ENCODE data around the gene DGKI. TPM values are rescaled to one million over a fixed set of nuclear protein-coding genes. Genes with fewer than 3 reads are reported as not detected.

DGKI gene
- total RNA-seq, 1 donor from 2014 or later, result 3.1 TPM

DNA sequence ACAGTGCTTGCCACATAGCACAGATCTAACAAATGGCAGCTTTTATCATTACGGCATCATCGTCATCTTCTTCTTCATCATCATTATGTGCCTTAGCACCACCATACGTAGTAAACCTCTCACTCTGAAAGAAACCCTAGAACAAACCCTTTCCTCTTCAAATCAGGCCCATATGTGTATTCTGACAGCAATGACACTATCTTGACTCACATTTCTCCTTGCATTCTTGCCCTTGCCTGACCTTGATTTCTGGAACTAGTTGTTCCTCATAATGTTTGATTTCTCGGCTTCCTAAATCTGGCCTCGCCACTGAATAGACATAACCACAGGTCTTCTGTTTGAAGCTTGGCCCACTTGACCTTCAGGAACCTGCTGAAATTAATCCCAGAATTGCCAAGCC, 115.3 kb downstream of the DGKI start:
- Mint-ChIP-seq H3K4me1 (ENCODE audit: unreplicated experiment) (no peaks in the 10 kb centered on the region), H3K4me3 (ENCODE audit: unreplicated experiment) (no peak overlapping the region), H3K36me3 (ENCODE audit: unreplicated experiment) (peaks cover 4% of the 10 kb centered on the region), H3K9me3 (ENCODE audit: unreplicated experiment) (peaks cover 5% of the 10 kb centered on the region), H3K27ac (ENCODE audit: unreplicated experiment) (no peak overlapping the region), H3K27me3 (ENCODE audit: unreplicated experiment) (no peaks in the 10 kb centered on the region)
- TF ChIP-seq, protein P1, sequence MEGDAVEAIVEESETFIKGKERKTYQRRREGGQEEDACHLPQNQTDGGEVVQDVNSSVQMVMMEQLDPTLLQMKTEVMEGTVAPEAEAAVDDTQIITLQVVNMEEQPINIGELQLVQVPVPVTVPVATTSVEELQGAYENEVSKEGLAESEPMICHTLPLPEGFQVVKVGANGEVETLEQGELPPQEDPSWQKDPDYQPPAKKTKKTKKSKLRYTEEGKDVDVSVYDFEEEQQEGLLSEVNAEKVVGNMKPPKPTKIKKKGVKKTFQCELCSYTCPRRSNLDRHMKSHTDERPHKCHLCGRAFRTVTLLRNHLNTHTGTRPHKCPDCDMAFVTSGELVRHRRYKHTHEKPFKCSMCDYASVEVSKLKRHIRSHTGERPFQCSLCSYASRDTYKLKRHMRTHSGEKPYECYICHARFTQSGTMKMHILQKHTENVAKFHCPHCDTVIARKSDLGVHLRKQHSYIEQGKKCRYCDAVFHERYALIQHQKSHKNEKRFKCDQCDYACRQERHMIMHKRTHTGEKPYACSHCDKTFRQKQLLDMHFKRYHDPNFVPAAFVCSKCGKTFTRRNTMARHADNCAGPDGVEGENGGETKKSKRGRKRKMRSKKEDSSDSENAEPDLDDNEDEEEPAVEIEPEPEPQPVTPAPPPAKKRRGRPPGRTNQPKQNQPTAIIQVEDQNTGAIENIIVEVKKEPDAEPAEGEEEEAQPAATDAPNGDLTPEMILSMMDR (IDR thresholded peaks at IDR 0.05), result no peak
- no peak for DNase-seq (ENCODE audit: extremely low spot score, unreplicated experiment)

DNA sequence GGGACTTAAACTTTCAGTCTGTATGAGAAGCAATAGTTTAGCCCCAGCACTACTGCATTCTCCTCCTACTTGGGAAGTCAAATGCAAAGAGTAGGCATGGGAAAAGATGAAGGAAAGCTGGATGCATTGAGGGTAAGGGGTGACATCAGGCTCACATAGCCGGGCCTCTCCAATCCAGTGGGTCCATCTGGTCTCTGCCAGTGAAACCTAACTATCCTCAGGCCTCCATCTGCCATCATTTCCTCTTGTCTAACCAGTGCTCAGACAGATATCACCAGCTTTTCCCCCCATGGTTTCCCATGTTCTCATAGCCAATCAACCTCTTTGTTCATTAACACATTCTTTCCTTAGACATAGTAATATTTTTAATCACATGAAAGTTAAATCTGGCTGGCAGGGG, 118.3 kb downstream of the DGKI start:
- H3K9me3 Mint-ChIP-seq (ENCODE audit: unreplicated experiment), result peaks cover 5% of the 10 kb centered on the region
- TF ChIP-seq, protein P1 (IDR thresholded peaks at IDR 0.05), result no peak
- no peak overlapping the region for H3K27ac Mint-ChIP-seq (ENCODE audit: unreplicated experiment)
- DNase-seq (ENCODE audit: extremely low spot score, unreplicated experiment), result no peak
- H3K4me1 Mint-ChIP-seq (ENCODE audit: unreplicated experiment), result peaks cover 4% of the 10 kb centered on the region
- H3K36me3 Mint-ChIP-seq (ENCODE audit: unreplicated experiment), result peaks cover 4% of the 10 kb centered on the region
- no peak overlapping the region for H3K4me3 Mint-ChIP-seq (ENCODE audit: unreplicated experiment)
- H3K27me3 Mint-ChIP-seq (ENCODE audit: unreplicated experiment), result no peaks in the 10 kb centered on the region

DNA sequence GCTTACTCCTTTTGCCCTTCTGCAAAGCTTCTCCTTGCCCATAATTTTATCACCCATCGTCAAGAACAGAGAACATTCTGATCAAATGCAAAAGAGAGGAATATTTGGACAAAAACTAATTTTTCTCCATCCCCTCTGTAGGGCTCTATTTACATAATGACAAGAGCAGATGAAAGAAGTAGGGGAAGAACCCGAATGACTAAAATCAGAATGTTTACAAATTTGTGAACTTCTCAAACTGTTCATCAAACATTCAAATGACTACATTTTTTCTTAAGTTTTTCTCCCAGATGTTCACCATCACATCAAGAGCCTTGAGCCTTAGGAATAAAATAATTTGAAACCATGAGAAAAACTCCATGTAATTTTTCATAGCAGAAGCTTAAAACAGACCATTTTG, 119.4 kb downstream of the DGKI start:
- H3K27ac Mint-ChIP-seq (ENCODE audit: unreplicated experiment), result no peak overlapping the region
- TF ChIP-seq, protein P1 (IDR thresholded peaks at IDR 0.05), result no peak
- no peak overlapping the region for H3K4me3 Mint-ChIP-seq (ENCODE audit: unreplicated experiment)
- H3K36me3 Mint-ChIP-seq (ENCODE audit: unreplicated experiment), result peaks cover 4% of the 10 kb centered on the region
- H3K27me3 Mint-ChIP-seq (ENCODE audit: unreplicated experiment), result no peaks in the 10 kb centered on the region
- peaks cover 5% of the 10 kb centered on the region for H3K9me3 Mint-ChIP-seq (ENCODE audit: unreplicated experiment)
- peaks cover 4% of the 10 kb centered on the region for H3K4me1 Mint-ChIP-seq (ENCODE audit: unreplicated experiment)
- DNase-seq (ENCODE audit: extremely low spot score, unreplicated experiment), result no peak

DNA sequence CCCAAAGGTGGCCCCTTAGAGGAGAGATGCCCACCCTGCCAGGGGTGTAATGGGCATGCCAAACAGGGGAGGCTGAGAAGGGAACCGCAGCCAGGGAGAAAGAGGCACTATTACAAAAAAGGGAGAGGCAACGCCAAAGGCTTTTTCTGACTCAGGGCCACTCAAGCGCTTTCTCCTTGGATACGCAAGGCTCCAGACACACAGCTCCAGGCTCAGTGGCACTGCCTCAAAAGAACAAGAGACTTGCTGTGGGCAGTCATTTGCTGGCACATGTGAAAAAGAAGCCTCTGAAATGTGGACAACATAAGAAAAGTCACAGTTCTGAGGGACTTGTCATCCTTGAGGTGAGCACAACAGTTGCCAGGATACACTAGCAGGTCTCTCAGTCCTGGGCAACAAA, 128.4 kb downstream of the DGKI start:
- H3K36me3 Mint-ChIP-seq (ENCODE audit: unreplicated experiment), result no peaks in the 10 kb centered on the region
- no peak overlapping the region for H3K4me3 Mint-ChIP-seq (ENCODE audit: unreplicated experiment)
- H3K4me1 Mint-ChIP-seq (ENCODE audit: unreplicated experiment), result peaks cover 9% of the 10 kb centered on the region
- TF ChIP-seq, protein P1 (IDR thresholded peaks at IDR 0.05), result no peak
- H3K27ac Mint-ChIP-seq (ENCODE audit: unreplicated experiment), result no peak overlapping the region
- H3K9me3 Mint-ChIP-seq (ENCODE audit: unreplicated experiment), result no peaks in the 10 kb centered on the region
- no peak for DNase-seq (ENCODE audit: extremely low spot score, unreplicated experiment)
- no peaks in the 10 kb centered on the region for H3K27me3 Mint-ChIP-seq (ENCODE audit: unreplicated experiment)

DNA sequence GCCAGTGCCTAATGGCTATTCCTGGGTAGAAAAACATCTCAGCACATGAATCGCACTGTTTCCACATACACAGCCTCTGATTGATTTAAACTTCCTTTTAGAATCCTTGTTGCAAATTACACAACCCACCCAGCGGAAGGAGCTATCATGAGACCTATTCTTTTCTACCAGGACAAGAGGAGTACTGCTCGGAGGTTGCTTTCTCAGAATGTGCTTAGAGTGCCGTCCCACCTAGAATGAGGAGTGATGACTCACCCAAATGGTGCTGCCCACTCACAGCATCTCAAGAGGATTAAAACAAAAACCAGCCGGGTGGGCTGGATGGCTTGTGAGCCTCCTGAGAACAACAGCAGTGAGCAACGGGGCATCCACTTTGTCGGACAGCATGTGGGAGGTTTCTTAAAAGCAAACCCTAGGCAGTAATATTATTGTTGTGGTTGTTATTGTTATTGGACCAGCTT, 128.9 kb downstream of the DGKI start:
- Mint-ChIP-seq H3K4me1 (ENCODE audit: unreplicated experiment) (peaks cover 9% of the 10 kb centered on the region), H3K4me3 (ENCODE audit: unreplicated experiment) (no peak overlapping the region), H3K27me3 (ENCODE audit: unreplicated experiment) (no peaks in the 10 kb centered on the region), H3K27ac (ENCODE audit: unreplicated experiment) (peak overlapping the region; percentile 25), H3K36me3 (ENCODE audit: unreplicated experiment) (no peaks in the 10 kb centered on the region), H3K9me3 (ENCODE audit: unreplicated experiment) (no peaks in the 10 kb centered on the region)
- TF ChIP-seq, protein P1 (IDR thresholded peaks at IDR 0.05), result no peak
- DNase-seq (ENCODE audit: extremely low spot score, unreplicated experiment), result no peak

Measured in osteocyte (in vitro differentiated cells).